Measurements from ENCODE around the gene USP17L21.
"Not testable (repeated sequence)": the region's sequence is repeated elsewhere in the genome, so short reads cannot be mapped to it uniquely, and the experiment has no call there.

DNA sequence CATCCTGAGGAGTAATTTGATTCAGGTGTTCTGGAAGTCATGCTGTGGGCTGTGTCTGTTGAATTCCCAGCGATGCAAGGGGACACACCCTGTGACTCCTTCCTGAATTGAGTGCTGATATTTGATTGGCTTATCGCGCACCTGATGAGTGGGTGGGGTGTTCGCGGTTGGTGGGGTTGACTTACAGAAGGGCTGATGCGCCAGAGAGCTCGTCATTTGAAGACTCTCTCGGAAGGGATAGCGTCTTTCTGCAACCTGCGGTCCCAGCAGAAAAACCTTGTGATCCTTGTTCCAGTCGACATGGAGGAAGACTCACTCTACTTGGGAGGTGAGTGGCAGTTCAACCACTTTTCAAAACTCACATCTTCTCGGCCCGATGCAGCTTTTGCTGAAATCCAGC lies 9.6 kb upstream of the USP17L21 start, which contains the start of gene USP17L19:
- TF ChIP-seq, protein P1, sequence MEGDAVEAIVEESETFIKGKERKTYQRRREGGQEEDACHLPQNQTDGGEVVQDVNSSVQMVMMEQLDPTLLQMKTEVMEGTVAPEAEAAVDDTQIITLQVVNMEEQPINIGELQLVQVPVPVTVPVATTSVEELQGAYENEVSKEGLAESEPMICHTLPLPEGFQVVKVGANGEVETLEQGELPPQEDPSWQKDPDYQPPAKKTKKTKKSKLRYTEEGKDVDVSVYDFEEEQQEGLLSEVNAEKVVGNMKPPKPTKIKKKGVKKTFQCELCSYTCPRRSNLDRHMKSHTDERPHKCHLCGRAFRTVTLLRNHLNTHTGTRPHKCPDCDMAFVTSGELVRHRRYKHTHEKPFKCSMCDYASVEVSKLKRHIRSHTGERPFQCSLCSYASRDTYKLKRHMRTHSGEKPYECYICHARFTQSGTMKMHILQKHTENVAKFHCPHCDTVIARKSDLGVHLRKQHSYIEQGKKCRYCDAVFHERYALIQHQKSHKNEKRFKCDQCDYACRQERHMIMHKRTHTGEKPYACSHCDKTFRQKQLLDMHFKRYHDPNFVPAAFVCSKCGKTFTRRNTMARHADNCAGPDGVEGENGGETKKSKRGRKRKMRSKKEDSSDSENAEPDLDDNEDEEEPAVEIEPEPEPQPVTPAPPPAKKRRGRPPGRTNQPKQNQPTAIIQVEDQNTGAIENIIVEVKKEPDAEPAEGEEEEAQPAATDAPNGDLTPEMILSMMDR (IDR thresholded peaks at IDR 0.05): not testable (repeated sequence)
- not testable (repeated sequence) for TF ChIP-seq EZH2 (IDR thresholded peaks at IDR 0.05; ENCODE audit: borderline replicate concordance, insufficient read depth, low read depth, low read length, poor library complexity, severe bottlenecking)
